ENCODE measurements around the gene TSPAN33.

TSPAN33 gene

GRCh38 chr7:129127154-129127553, 17.4 kb upstream of the TSPAN33 start:
- Histone ChIP-seq H3K4me3 (ENCODE audit: low read depth, low read length) (no peak overlapping the region), H3K36me3 (no peaks in the 10 kb centered on the region), H3K27me3 (no peaks in the 10 kb centered on the region), H3K4me1 (no peaks in the 10 kb centered on the region), H3K9me3 (no peaks in the 10 kb centered on the region)
- no peak for DNase-seq
- no peak for TF ChIP-seq CTCF (IDR thresholded peaks at IDR 0.05; ENCODE audit: low read depth, low read length)

GRCh38 chr7:129127601-129128000, 16.9 kb upstream of the TSPAN33 start:
- no peaks in the 10 kb centered on the region for H3K4me1 ChIP-seq
- no peaks in the 10 kb centered on the region for H3K27me3 ChIP-seq
- no peaks in the 10 kb centered on the region for H3K9me3 ChIP-seq
- TF ChIP-seq CTCF (IDR thresholded peaks at IDR 0.05; ENCODE audit: low read depth, low read length) = no peak
- no peak overlapping the region for H3K4me3 ChIP-seq (ENCODE audit: low read depth, low read length)
- H3K36me3 ChIP-seq = no peaks in the 10 kb centered on the region
- no peak for DNase-seq

GRCh38 chr7:129134356-129134987, 10.0 kb upstream of the TSPAN33 start:
- H3K27me3 ChIP-seq = peaks cover 3% of the 10 kb centered on the region; the same call in 1 of the 2 replicates
- no peak for DNase-seq
- no peaks in the 10 kb centered on the region for H3K4me1 ChIP-seq
- H3K4me3 ChIP-seq (ENCODE audit: low read depth, low read length) = no peak overlapping the region
- no peak for TF ChIP-seq CTCF (IDR thresholded peaks at IDR 0.05; ENCODE audit: low read depth, low read length)
- no peaks in the 10 kb centered on the region for H3K9me3 ChIP-seq
- no peaks in the 10 kb centered on the region for H3K36me3 ChIP-seq

GRCh38 chr7:129136887-129137642, 7.4 kb upstream of the TSPAN33 start:
- H3K27me3 ChIP-seq = peaks cover 5% of the 10 kb centered on the region
- no peak for DNase-seq
- no peak for TF ChIP-seq CTCF (IDR thresholded peaks at IDR 0.05; ENCODE audit: low read depth, low read length)
- H3K4me3 ChIP-seq (ENCODE audit: low read depth, low read length) = no peak overlapping the region
- no peaks in the 10 kb centered on the region for H3K36me3 ChIP-seq
- no peaks in the 10 kb centered on the region for H3K4me1 ChIP-seq
- H3K9me3 ChIP-seq = no peaks in the 10 kb centered on the region

GRCh38 chr7:129143724-129144094, 798 bp upstream of the TSPAN33 start:
- TF ChIP-seq CTCF (IDR thresholded peaks at IDR 0.05; ENCODE audit: low read depth, low read length) = no peak
- Histone ChIP-seq H3K4me1 (no peaks in the 10 kb centered on the region), H3K9me3 (no peaks in the 10 kb centered on the region), H3K27me3 (peaks cover 24% of the 10 kb centered on the region), H3K4me3 (ENCODE audit: low read depth, low read length) (peak overlapping the region; percentile 74), H3K36me3 (no peaks in the 10 kb centered on the region)
- DNase-seq = no peak

Data from BE2C (cell line).